GM18505 (cell line): ENCODE measurements around the gene DNAH10.
"Not testable (repeated sequence)": the region's sequence is repeated elsewhere in the genome, so short reads cannot be mapped to it uniquely, and the experiment has no call there.

ENCODE experiments used
- ATAC-seq: cut with Tn5 transposase; IDR thresholded peaks from one replicate; pipeline ENCODE4 v1.9.1; 2021; ENCODE audit not compliant: unreplicated experiment
- POLR2A ChIP-seq: IDR thresholded peaks from 4 replicates; pipeline ENCODE4 v1.6.1; 2011; ENCODE audit warnings: borderline replicate concordance; ENCODE audit not compliant: insufficient read depth, insufficient read length; ENCODE audit errors: extremely low read depth

DNAH10 gene

GRCh38 chr12:123938679-123939480, 176.8 kb downstream of the DNAH10 start:
- TF ChIP-seq POLR2A: no peak
- ATAC-seq: no peak

DNA sequence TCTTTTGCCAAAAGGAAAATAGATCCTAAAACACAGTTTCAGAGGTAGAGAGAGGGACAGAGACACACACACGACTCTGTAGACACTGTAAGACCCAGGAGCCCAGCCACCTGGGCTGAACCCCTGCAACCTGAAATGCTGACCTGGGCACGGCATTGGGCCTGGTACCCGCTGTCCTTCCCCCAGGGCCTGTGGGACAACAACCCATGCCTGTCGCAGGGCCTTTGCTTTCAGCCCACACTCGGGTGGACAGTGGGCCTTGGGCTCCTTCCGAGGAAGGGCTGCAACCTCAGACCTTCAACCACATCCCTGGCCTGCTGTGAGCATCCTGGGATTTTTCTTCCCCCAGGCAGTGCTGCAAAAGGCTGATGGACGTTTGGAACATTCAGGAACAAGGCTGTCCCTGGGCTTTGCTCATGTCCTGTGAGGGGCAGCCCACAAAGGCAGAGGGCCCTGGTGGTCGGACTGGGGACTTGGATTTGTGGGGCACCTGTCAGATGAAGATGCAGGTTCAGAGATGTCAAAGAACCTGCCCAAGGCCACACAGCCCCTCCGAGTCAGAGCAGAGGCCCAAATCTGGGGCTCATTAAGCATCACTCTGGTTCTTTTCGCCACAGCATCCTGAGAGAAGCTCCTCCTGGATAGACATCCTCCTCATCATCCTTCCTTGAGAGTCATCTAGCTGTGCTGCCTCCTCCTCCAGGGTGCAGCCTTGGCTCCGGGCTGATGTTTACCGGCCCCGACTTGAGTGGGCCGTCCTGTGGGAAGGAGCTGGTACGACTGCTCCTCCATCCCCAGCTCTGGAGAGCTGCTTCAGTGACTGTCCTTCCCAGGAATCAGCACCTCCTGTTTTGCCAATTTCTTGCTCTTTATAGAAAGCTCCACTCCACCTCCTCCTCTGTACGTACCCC, 177.9 kb downstream of the DNAH10 start:
- no peak for ATAC-seq
- no peak for TF ChIP-seq POLR2A

DNA sequence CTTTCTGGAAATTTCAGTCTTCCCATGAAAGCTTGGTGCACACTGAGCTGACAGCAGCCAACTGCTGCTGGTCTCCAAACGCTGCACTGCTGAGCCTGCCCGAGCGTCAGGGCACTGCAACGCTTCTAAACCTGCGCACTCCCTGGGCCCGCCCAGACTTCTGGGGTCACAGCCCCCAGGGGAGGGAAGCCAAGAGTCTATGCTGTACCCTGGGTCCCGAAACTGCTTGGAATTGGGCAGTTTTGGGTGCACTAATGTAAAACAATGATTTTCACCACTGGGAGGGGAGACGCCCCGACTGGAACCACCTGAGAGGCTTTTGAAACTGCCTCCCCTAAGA, 178.5 kb downstream of the DNAH10 start:
- no peak for TF ChIP-seq POLR2A

DNA sequence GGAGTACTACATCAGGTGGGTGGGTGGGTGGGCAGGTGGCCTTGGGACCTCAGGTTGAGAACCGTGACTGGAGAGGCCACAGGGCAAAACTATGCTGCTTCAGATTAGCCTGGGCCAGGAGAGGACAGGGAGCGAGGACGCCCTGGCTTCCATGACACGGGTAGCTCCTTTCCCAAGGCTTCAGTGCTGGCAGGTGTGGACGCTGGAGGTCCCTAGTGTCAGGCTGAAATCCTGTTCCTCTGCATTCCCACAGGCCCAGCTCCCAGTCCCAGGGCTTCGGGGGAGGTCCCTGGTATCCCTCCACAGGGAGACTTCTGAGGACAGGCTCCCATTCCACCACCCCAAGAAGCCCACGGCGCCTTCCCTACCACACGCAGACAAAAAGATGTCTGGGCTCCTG, 178.9 kb downstream of the DNAH10 start:
- TF ChIP-seq POLR2A: no peak
- ATAC-seq: no peak

More for the DNA sequence above, 178.5 kb downstream of the DNAH10 start:
- ATAC-seq: no peak

DNA sequence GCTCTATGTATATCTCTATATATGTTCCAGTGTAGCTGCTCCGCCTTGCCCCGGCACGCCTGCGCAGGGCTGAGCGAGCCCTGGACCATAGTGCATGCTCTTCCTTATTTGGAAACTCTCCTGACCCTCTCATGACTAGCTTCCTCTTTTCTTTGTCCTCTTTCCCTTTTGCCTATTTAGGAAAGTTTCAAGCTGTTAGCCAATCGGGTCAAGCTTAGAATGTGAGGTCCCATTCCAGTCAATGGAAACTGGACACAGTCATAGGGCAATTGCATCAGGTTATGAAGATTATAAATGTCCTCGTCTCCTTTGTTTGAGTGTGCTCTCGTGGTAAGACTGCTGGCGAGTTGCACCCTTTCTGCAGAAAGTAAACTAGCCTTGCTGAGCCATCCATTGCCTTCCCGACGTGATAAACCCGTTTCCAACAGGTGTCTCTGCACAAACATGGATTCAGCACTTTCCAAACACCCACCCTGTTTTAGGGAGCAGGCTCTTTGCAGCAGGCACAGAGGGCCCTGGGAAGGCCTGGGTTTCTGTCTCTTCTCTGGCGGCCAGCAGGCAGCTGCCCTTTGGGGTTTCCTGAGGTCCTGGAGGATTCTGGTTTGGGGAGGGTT, 179.6 kb downstream of the DNAH10 start:
- TF ChIP-seq POLR2A: no peak
- no peak for ATAC-seq

GRCh38 chr12:123942238-123942653, 180.1 kb downstream of the DNAH10 start:
- ATAC-seq: no peak

DNA sequence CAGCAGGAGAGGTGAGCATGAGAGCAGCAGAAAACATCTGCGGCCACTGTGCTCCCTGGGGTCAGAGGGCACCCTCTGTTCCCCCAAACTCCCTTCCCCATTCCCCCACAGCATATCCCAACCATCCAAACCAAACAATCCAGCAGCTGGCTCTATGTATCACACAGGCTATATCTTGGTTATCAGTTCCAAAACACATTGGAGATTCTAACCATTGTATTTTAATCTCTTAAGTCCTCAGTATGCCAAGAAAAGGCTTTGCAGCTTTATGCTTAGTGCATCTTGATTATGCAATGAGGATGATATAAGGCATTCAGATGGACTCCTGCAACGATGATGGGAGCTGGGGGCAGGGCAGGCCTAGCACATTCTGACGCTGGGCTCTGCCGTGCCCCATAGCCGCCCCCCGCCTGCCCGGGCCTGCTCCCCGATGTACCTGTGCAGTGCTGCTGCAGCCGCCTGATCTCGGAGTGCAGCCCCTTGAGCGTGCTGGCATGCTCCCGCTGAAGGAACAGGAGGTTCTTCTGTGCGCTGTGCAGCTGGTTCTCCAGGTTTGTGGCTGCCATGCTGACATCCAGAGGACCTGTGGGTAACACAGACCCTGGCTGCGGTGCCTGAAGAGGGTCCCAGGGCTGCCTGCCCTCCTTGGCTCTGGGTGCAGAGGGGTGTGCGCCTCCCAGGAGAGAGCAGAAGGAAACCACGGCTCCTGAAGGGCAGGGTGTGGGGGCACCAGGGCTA, 181.0 kb downstream of the DNAH10 start:
- ATAC-seq: no peak
- TF ChIP-seq POLR2A: no peak

More at GRCh38 chr12:123942238-123942653, 180.1 kb downstream of the DNAH10 start:
- TF ChIP-seq POLR2A: no peak

DNA sequence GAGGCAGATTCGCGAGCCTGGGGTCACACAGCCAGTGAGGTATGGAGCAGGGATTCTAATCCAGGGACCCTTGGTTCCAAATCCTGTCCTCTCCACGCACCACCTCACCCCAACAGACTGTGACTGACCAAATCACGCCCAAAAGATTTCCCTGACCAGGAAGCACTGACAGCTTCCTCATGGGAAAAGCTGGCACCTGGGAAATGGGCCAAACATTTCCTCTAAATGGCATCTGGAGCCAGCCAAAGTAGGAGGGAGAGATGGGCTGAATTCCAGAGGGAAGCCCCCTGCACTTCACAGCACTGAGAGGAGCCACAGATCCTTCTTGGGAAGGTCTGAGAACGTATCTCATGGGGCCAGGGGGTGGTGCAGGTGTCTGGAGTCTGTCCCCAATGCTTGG, 181.7 kb downstream of the DNAH10 start:
- no peak for TF ChIP-seq POLR2A

GRCh38 chr12:123944696-123945095, 182.6 kb downstream of the DNAH10 start:
- no peak for TF ChIP-seq POLR2A
- no peak for ATAC-seq

More for the DNA sequence above, 181.7 kb downstream of the DNAH10 start:
- no peak for ATAC-seq

DNA sequence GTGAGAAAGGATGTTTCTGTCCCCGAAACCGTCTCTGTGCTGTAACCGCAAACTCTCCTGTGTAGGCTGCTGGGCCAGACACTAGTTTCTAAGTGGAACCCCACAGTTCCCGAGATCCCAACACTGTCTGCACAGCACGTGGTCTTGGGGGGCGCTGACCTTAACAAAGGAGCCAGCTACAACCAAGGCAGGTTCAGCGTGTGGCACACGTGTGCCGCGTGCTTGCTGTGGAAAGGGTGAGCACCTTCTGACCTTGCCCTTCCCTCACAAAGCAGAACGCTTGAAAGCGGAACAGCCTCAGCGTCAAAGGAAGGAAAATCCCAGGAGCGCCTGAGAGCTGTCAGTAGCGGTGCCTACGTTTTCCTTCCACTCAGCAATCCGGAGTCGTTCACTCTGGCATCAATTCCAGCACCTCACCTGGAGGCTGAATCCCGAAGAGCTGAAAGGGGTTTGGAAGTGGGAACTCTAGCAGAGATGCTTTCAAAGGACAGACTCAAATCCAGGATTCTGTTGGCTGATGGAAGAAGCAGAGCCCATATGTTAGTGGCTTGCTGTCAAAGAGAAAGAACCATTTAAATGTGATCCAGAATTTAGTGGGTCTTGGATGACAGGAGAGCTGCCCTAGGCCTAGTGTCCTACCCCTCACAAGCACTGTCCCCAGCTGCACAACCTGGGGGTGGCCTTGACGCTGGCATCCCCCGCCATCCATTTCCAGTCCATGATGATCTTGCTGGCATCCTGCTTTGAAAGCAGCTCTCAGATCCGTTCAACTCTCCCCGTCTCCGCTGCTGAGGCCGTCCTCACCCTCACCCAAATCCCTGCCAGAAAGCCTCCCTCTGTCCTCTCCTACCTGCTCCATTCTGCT, 183.4 kb downstream of the DNAH10 start:
- ATAC-seq: no peak

GRCh38 chr12:123946152-123946515, 184.0 kb downstream of the DNAH10 start:
- no peak for TF ChIP-seq POLR2A
- ATAC-seq: no peak

More for the DNA sequence above, 183.4 kb downstream of the DNAH10 start:
- no peak for TF ChIP-seq POLR2A

- ATAC-seq: not testable (repeated sequence)
Measured at GRCh38 chr12:123946516-123947505, 184.7 kb downstream of the DNAH10 start.

GRCh38 chr12:123947531-123947930, 185.4 kb downstream of the DNAH10 start:
- not testable (repeated sequence) for ATAC-seq
